ENCODE results near the gene SFR1.

SFR1 gene

DNA sequence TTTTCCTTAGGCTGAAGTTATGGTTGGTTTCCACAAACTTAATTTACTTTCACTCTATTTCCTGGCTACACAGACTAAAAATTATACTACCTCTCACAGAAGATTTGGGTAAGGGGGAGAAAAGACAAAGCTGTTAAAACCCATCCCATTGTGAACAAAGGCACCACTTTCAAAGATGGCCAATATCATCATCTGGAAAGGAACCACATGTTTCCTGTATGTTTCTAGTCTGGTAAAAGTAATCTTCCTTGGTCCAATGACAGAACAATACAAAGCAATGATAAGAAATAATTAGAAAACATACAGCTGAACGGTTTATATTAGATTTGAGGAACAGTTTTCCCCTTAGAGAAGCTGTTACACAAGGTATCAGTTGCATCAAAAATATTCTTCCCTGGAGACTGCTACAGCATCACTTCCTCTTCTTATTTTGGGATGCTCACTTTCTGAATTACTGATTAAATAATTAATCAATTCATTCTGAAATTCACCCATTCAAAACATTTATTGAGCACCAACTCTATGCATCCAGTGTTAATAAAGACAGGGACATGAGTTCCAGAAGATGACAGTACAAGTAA is 8.5 kb upstream of the SFR1 start:
- Histone ChIP-seq H2AFZ (ENCODE audit: low read depth, low read length) (no peak overlapping the region), H3K27ac (ENCODE audit: low read length) (no peak overlapping the region), H3K36me3 (ENCODE audit: insufficient read depth, low read length) (no peaks in the 10 kb centered on the region), H3K27me3 (ENCODE audit: insufficient read depth, low read length, poor library complexity) (peaks cover 34% of the 10 kb centered on the region), H3K9ac (ENCODE audit: low read depth, low read length) (no peak overlapping the region), H3K4me3 (ENCODE audit: low read depth in 1 of 2, low read length in 2 of 2) (no peak overlapping the region), H3K4me1 (ENCODE audit: insufficient read depth, low read length) (no peaks in the 10 kb centered on the region), H3K9me3 (ENCODE audit: insufficient read depth, low read length, severe bottlenecking) (no peaks in the 10 kb centered on the region), H3K79me2 (ENCODE audit: insufficient read depth, low read length) (no peaks in the 10 kb centered on the region), H4K20me1 (ENCODE audit: insufficient read depth, low read length) (no peaks in the 10 kb centered on the region), H3K4me2 (ENCODE audit: insufficient read depth, low read length) (no peak overlapping the region)
- no peak for ATAC-seq (ENCODE audit: insufficient read depth, low read depth)
- DNase-seq: no peak
- TF ChIP-seq EZH2 (IDR thresholded peaks at IDR 0.05; ENCODE audit: borderline replicate concordance, low read depth, low read length, severe bottlenecking): no peak
- no peak for TF ChIP-seq CTCF (IDR thresholded peaks at IDR 0.05; ENCODE audit: borderline replicate concordance, extremely low read depth, low read length, poor library complexity, severe bottlenecking)

- ATAC-seq (ENCODE audit: insufficient read depth, low read depth): no peak
- Histone ChIP-seq H3K4me2 (ENCODE audit: insufficient read depth, low read length) (no peak overlapping the region), H4K20me1 (ENCODE audit: insufficient read depth, low read length) (no peaks in the 10 kb centered on the region), H3K79me2 (ENCODE audit: insufficient read depth, low read length) (peaks cover 8% of the 10 kb centered on the region), H3K27me3 (ENCODE audit: insufficient read depth, low read length, poor library complexity) (peaks cover 27% of the 10 kb centered on the region), H3K36me3 (ENCODE audit: insufficient read depth, low read length) (no peaks in the 10 kb centered on the region), H3K9ac (ENCODE audit: low read depth, low read length) (no peak overlapping the region), H3K4me1 (ENCODE audit: insufficient read depth, low read length) (peaks cover 13% of the 10 kb centered on the region), H3K4me3 (ENCODE audit: low read depth in 1 of 2, low read length in 2 of 2) (no peak overlapping the region), H2AFZ (ENCODE audit: low read depth, low read length) (no peak overlapping the region), H3K9me3 (ENCODE audit: insufficient read depth, low read length, severe bottlenecking) (no peaks in the 10 kb centered on the region), H3K27ac (ENCODE audit: low read length) (no peak overlapping the region)
- TF ChIP-seq CTCF (IDR thresholded peaks at IDR 0.05; ENCODE audit: borderline replicate concordance, extremely low read depth, low read length, poor library complexity, severe bottlenecking) (no peak), EZH2 (IDR thresholded peaks at IDR 0.05; ENCODE audit: borderline replicate concordance, low read depth, low read length, severe bottlenecking) (no peak)
- DNase-seq: no peak
Measured at GRCh38 chr10:104117839-104118323, 4.1 kb upstream of the SFR1 start.

DNA sequence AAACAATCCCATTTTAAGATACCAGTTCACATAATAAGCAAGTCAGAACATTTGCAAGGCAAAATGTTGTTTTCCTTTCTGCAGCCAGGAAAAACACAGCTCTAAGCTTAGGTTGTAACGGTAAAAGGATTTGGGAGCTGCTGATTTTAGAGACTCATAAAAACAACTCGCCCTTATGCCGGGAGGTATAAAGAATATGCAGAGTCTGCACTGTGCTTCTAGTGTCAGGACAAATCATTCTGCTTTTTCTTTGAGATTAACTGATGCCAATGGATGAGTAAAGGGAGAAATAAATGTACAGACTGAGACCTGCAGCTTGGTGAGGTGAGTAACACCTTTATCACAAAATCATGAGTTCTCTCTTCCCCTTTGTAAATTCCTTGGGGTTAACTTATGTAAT is 2.0 kb upstream of the SFR1 start:
- Histone ChIP-seq H3K4me1 (ENCODE audit: insufficient read depth, low read length) (peaks cover 24% of the 10 kb centered on the region), H3K36me3 (ENCODE audit: insufficient read depth, low read length) (peaks cover 3% of the 10 kb centered on the region; the same call in 1 of the 2 replicates)
- no peak for ATAC-seq (ENCODE audit: insufficient read depth, low read depth)

More for the DNA sequence above, 2.0 kb upstream of the SFR1 start:
- H3K27ac ChIP-seq (ENCODE audit: low read length): no peak overlapping the region
- no peak for DNase-seq
- peaks cover 26% of the 10 kb centered on the region for H3K27me3 ChIP-seq (ENCODE audit: insufficient read depth, low read length, poor library complexity)
- H2AFZ ChIP-seq (ENCODE audit: low read depth, low read length): no peak overlapping the region
- no peaks in the 10 kb centered on the region for H3K9me3 ChIP-seq (ENCODE audit: insufficient read depth, low read length, severe bottlenecking)
- no peak overlapping the region for H3K4me3 ChIP-seq (ENCODE audit: low read depth in 1 of 2, low read length in 2 of 2)
- no peak overlapping the region for H3K9ac ChIP-seq (ENCODE audit: low read depth, low read length)
- peaks cover 13% of the 10 kb centered on the region for H3K79me2 ChIP-seq (ENCODE audit: insufficient read depth, low read length)
- TF ChIP-seq CTCF (IDR thresholded peaks at IDR 0.05; ENCODE audit: borderline replicate concordance, extremely low read depth, low read length, poor library complexity, severe bottlenecking) (no peak), EZH2 (IDR thresholded peaks at IDR 0.05; ENCODE audit: borderline replicate concordance, low read depth, low read length, severe bottlenecking) (no peak)
- no peaks in the 10 kb centered on the region for H4K20me1 ChIP-seq (ENCODE audit: insufficient read depth, low read length)
- no peak overlapping the region for H3K4me2 ChIP-seq (ENCODE audit: insufficient read depth, low read length)

Measured in DND-41 (cell line).